Activated B cell treated with CpG ODN at 0.5 μM for 24 hours (primary cell): ENCODE data around the gene HADHB. TPM values are rescaled to one million over a fixed set of nuclear protein-coding genes. Genes with fewer than 3 reads are reported as not detected.

Experiments
- ATAC-seq: fragments of 200-7000 bp; cut with Tn5 transposase; one replicate; pipeline ENCODE4 v1.10.0; 2021; ENCODE audit warnings: low read depth, mild to moderate bottlenecking, moderate library complexity
- CTCF ChIA-PET: fragments of 350-600 bp; sonication (Branson Sonifier 250); formaldehyde crosslinking; loops from one replicate; lab custom pipeline; 2021; ENCODE audit warnings: antibody characterized with exemption; lab: Charles Lee
- POLR2A ChIA-PET: fragments of 350-600 bp; sonication (Branson Sonifier 250); formaldehyde crosslinking; loops from one replicate; lab custom pipeline; 2021; ENCODE audit warnings: antibody characterized with exemption; lab: Charles Lee
- DNase-seq: peaks from one replicate; pipeline ENCODE4 v3.0.0; 2022
- H3K27ac Mint-ChIP-seq: one replicate; pipeline ENCODE4 v1.8.0; 2020; ENCODE audit warnings: mixed read lengths
- H3K27me3 Mint-ChIP-seq: one replicate; pipeline ENCODE4 v1.8.0; 2021; ENCODE audit warnings: mixed read lengths
- H3K36me3 Mint-ChIP-seq: one replicate; pipeline ENCODE4 v1.8.0; 2021; ENCODE audit warnings: low read depth, mixed read lengths
- H3K4me1 Mint-ChIP-seq: one replicate; pipeline ENCODE4 v1.8.0; 2021; ENCODE audit warnings: mixed read lengths
- H3K4me3 Mint-ChIP-seq: one replicate; pipeline ENCODE4 v1.8.0; 2020; ENCODE audit warnings: mild to moderate bottlenecking, mixed read lengths
- H3K9me3 Mint-ChIP-seq: one replicate; pipeline ENCODE4 v1.8.0; 2020; ENCODE audit warnings: mixed read lengths
- intact Hi-C: fragments of 100-400 bp; cut with micrococcal nuclease; formaldehyde crosslinking; loops from one replicate; pipeline ENCODE4 v1.15.1; 2024
- total RNA-seq: library from RNA; stranded (reverse); gene quantifications from 2 replicates; pipeline ENCODE4 v1.2.3, GENCODE V29; 2022
- TF ChIP-seq, protein P1 (sequence below): fragments of 200-600 bp; IDR thresholded peaks from one replicate; pipeline ENCODE4 v1.8.0; 2022; ENCODE audit warnings: antibody characterized with exemption, mild to moderate bottlenecking

The HADHB gene
- total RNA-seq, 1 donor from 2014 or later = 65.6 TPM

DNA sequence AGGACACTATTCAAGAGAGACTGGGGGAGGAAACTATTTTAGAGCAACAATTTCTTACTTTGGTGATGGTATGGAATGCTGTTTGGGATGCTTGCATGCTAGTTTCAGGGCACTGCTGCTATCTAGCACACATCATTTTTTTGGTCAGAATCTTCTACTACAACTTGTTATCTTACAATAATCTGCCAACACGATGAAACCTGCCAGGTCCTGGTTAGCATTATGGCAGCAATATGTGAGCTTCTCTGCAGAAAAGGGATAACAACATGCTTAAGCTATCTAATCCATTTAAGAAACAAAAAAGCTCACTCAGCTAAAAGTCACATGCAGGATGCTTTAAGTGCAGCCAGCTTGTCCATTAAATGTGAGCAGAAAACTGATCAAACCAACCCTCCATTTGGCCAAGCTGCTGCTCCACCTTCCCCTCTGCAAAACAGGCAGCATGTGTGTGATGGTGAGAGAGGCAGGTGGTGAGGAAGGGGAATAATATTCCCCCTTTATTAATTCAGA lies 41.7 kb upstream of the HADHB start:
- CTCF ChIA-PET = no interaction called here
- TF ChIP-seq, protein P1, sequence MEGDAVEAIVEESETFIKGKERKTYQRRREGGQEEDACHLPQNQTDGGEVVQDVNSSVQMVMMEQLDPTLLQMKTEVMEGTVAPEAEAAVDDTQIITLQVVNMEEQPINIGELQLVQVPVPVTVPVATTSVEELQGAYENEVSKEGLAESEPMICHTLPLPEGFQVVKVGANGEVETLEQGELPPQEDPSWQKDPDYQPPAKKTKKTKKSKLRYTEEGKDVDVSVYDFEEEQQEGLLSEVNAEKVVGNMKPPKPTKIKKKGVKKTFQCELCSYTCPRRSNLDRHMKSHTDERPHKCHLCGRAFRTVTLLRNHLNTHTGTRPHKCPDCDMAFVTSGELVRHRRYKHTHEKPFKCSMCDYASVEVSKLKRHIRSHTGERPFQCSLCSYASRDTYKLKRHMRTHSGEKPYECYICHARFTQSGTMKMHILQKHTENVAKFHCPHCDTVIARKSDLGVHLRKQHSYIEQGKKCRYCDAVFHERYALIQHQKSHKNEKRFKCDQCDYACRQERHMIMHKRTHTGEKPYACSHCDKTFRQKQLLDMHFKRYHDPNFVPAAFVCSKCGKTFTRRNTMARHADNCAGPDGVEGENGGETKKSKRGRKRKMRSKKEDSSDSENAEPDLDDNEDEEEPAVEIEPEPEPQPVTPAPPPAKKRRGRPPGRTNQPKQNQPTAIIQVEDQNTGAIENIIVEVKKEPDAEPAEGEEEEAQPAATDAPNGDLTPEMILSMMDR = no peak
- H3K9me3 Mint-ChIP-seq = peaks cover 4% of the 10 kb centered on the region
- no peak overlapping the region for H3K27ac Mint-ChIP-seq
- DNase-seq (no peak), ATAC-seq (no peak)
- peaks cover 82% of the 10 kb centered on the region for H3K36me3 Mint-ChIP-seq
- POLR2A ChIA-PET = no interaction called here
- H3K27me3 Mint-ChIP-seq = no peaks in the 10 kb centered on the region
- intact Hi-C loops = no loop called here
- no peak overlapping the region for H3K4me3 Mint-ChIP-seq
- peaks cover under 1% of the 10 kb centered on the region for H3K4me1 Mint-ChIP-seq

DNA sequence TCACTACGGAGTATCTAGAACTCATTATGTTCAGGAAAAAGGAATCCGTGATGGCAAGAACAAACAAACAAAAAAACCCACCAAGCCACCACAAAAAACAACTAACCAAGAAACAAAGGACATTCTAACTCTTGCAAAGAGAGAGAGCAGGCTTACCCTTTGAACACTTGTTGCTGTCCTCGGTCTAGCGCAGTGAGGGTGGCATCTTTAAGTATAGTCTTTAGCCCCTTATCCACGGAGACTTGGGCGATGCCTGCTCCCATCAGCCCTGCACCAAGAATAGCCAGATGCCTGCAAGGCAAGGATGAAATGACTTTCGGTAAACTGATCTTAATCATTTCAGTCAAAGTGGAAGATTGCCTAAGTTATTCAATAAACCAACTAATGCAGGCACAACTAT lies 40.8 kb upstream of the HADHB start:
- ATAC-seq = no peak
- H3K9me3 Mint-ChIP-seq = no peaks in the 10 kb centered on the region
- POLR2A ChIA-PET = no interaction called here
- no peak for DNase-seq
- CTCF ChIA-PET = no interaction called here
- TF ChIP-seq, protein P1 = no peak
- peaks cover 84% of the 10 kb centered on the region for H3K36me3 Mint-ChIP-seq
- no peak overlapping the region for H3K27ac Mint-ChIP-seq
- no peaks in the 10 kb centered on the region for H3K4me1 Mint-ChIP-seq
- H3K27me3 Mint-ChIP-seq = no peaks in the 10 kb centered on the region
- no peak overlapping the region for H3K4me3 Mint-ChIP-seq
- intact Hi-C loops = no loop called here

DNA sequence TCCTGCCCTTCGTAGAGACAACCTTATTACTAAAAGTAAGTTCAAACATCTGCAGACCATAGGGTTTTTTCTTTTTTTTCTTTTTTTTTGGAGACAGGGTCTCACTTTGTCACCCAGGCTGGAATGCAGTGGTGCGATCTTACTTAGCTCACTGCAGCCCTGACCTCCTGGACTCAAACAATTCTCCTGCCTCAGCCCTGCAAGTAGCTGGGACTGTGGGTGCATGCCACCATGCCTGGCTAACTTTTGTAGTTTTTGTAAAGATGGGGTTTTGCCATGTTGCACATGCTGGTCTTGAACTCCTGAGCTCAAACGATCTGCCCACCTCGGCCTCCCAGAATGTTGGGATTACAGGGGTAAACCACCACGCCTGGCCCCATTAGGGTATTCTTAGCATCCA lies 32.7 kb upstream of the HADHB start:
- H3K4me3 Mint-ChIP-seq = no peak overlapping the region
- H3K9me3 Mint-ChIP-seq = no peaks in the 10 kb centered on the region
- DNase-seq (no peak), ATAC-seq (no peak)
- peaks cover 88% of the 10 kb centered on the region for H3K36me3 Mint-ChIP-seq
- intact Hi-C loops = no loop called here
- TF ChIP-seq, protein P1 = no peak
- no peaks in the 10 kb centered on the region for H3K4me1 Mint-ChIP-seq
- CTCF ChIA-PET = no interaction called here
- no peak overlapping the region for H3K27ac Mint-ChIP-seq
- POLR2A ChIA-PET = no interaction called here
- no peaks in the 10 kb centered on the region for H3K27me3 Mint-ChIP-seq

DNA sequence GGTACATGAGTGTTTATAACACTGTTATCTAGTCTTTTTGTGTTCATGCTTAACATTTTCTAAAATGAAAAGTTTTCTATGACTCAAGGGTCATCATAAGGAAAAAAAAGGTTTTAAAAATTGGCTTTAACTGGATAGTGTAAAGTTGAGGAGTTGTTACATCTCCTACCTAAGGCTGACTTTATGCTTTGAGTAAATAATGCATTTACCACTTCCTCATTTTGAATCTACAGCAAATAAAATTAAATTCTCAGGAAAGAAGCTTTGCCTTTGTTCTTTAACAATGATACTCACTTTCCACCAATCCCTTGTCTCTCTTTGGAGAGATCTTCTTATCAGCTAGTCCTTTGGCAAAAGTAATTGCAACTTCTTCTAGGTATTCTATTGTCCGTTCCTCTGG lies 30.0 kb upstream of the HADHB start:
- ChIA-PET POLR2A (no interaction called here), CTCF (no interaction called here)
- no peak overlapping the region for H3K4me3 Mint-ChIP-seq
- no peaks in the 10 kb centered on the region for H3K9me3 Mint-ChIP-seq
- TF ChIP-seq, protein P1 = no peak
- no peaks in the 10 kb centered on the region for H3K27me3 Mint-ChIP-seq
- no peak for ATAC-seq
- DNase-seq = no peak
- H3K27ac Mint-ChIP-seq = no peak overlapping the region
- intact Hi-C loops = no loop called here
- H3K4me1 Mint-ChIP-seq = no peaks in the 10 kb centered on the region
- H3K36me3 Mint-ChIP-seq = peaks cover 87% of the 10 kb centered on the region

DNA sequence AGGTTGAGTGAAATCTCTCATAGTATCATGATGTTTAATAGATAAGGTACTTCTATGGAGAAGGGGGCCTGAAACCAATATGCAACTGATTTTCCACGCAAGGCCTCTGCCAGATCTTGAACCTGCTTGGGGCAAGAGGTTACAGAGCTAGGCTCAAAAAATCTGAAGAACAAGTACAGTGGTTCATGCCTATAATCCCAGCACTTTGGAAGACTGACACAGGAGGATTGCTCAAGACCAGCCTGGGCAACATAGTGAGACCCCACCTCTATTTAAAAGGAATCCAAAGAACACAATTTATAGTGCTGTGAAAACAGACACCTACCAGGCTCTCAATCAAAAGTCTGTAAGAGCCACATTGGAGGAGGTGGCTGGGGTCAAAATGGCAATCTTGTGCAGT lies 28.9 kb upstream of the HADHB start:
- CTCF ChIA-PET = no interaction called here
- H3K27ac Mint-ChIP-seq = no peak overlapping the region
- POLR2A ChIA-PET = no interaction called here
- DNase-seq (no peak), ATAC-seq (no peak)
- H3K4me1 Mint-ChIP-seq = no peaks in the 10 kb centered on the region
- TF ChIP-seq, protein P1 = no peak
- H3K9me3 Mint-ChIP-seq = no peaks in the 10 kb centered on the region
- no peaks in the 10 kb centered on the region for H3K27me3 Mint-ChIP-seq
- H3K36me3 Mint-ChIP-seq = peaks cover 83% of the 10 kb centered on the region
- intact Hi-C loops = no loop called here
- H3K4me3 Mint-ChIP-seq = no peak overlapping the region
